CD4-positive, alpha-beta T cell treated with Interferon alpha-2 for 1 hour (primary cell): ENCODE results near the gene BOLA1.
"Not testable (repeated sequence)": the region's sequence is repeated elsewhere in the genome, so short reads cannot be mapped to it uniquely, and the experiment has no call there.

ENCODE experiments used
- DNase-seq, 2 donors: peaks; one replicate each; pipeline ENCODE4 v3.0.0-alpha.2; 2020 to 2022

BOLA1 gene

DNA sequence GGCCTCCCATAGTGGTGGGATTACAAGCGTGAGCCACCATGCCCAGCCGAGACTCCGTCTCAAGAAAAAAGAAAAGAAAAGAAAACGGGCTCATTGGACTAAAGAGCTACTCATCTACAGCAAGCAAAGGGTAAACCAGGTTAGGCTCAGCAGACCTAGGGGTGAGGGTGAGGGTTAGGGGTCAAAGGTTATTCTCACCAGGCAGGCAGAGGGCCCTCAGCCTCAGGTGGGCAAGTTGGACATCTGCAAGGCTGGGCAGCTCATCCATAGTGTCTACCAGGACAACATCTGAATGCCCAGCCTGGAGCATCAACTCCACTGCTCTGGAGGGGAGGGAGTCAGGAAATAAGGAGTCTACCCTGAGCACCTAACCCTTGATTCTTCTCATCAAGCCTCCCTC is 33.8 kb downstream of the BOLA1 start:
- DNase-seq: no peak

DNA sequence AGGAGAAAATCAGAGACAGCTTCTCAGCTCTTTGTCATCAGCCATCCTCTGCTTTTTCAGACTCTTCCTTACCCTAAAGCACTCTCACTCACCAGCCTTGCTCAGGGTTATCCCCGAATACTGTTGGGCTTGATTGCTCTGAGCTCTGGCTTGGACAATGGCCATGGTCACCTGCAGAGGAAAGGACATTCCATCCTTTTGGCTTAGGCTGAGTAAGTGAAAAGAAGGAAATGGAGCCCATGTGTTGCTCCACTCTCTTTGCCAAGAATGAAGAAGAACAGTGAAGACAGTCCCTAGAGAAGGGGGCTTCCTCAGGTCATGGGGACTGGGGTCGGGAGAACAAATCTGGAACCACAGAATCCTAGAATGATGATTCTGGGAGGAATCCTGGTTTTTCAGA is 35.0 kb downstream of the BOLA1 start:
- DNase-seq: no peak

DNA sequence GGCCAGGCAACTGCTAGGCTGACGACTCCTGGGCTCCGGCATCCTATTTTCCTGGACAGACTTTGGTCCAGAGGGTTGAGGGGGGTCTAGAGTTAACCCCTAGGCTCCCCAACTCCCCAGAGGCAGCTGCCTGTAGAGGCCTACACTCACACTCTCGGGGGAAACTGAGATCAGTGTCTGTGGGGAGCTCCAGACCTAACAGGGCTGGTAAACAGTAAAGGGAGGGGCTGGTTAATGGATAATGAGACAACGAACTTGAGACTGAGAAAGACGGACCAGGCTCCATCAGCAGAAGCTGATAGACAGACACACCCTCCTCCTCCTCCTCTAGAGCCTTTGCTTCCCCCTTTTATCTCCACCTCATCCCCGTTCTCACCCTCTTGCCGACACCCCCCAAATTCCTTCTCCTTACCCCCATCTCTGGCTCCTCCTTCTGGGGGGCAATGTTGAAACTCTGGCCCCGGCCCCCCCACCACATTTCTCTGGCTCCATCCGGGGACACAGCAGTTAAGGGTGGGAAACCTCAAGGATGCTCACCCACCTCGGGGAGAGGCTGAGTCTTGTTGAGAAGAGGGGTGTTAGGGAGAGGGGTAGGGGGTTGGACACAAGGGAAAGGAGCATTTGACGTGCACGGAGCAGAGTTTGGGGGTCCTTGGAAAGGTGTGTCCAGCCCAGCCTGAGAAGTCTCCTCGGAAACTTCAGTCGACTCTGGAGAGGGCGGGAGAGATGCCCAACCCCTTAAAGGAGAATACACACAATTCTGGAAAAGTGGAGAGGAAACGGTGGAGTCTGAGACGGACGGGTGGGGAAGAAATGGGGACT is 37.0 kb downstream of the BOLA1 start, which contains the start of gene MTMR11:
Gene MTMR11, minus strand, starts transcription at position 710 of the 822 bp plus-strand sequence. Its CDS starts 232 bp downstream, at position 478.
- DNase-seq: no peak

DNA sequence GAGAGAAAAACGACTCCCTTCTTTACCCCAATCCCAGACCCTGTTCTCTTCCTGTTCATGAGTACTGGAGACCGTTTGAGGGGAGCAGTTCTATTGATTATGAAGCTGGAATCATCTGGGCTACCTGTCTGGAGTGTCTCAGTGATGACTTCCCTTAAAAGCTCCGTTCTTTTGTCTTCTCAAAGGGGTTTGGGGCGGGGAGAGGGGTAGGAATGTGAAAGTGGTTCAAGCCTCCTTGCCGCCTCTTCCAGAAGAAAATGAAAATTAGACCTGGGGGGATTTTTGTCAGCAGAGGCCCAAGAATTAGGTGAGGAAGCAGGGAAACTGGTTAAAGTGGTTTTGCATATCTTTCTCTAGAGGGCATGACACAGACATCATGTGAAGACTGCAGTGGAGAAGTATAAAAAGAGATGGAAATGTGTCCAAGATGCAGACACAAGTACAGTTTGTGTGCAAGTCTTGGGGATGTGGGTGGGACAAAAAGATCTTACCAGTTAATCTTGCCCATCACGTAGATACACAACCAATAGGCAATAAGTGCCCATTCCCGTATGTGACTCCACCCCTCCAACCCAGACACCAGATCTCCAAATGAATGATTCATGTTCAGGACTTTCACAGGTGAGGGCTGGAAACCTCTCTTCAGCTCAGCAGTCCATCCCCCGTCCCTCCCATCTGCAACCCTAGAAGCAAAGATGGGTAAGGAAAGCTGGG is 37.8 kb downstream of the BOLA1 start:
- no peak for DNase-seq

GRCh38 chr1:149937759-149938158 is 38.4 kb downstream of the BOLA1 start:
- no peak for DNase-seq

- not testable (repeated sequence) for DNase-seq
Observed at GRCh38 chr1:149938668-149939003, 39.3 kb downstream of the BOLA1 start.

- no peak for DNase-seq
Observed at GRCh38 chr1:149940427-149940826, 41.1 kb downstream of the BOLA1 start.

DNA sequence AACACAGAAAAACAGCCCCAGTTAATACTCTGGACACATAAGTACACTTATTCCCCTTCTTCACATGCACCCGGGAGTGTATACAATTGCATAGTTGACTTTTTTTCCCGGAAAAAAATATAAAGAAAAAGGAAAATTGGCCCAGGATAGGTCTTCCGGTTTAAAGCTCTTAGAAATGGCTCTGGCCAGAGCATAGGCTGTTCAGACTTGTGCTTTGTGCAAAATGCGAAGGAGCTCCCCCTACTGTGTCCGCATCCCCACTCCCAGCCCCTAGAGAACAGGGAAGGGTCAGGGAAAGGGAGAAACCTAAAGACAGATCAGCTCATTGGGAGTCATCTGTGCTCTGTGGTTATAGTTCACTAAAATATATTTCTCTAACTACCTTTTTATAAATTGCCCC is 42.8 kb downstream of the BOLA1 start:
- DNase-seq: no peak

DNA sequence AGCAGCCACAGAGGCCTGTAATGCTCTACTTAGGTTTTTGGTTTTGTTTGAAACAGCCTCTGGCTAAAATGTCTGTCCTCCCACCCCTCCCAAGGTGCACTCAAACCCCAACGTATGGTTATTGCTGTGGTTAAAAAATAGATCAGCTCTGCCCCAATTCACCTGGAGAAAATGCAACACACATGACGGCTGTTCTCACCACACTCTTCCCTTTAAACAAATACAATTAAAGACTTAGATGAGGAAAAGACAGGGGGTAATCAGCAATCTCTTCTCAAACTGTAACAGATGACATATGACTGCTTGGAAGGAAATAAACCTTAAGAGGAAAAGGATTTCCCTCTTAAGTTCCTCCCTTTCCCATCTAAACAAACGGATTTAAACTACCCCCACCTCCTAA is 43.5 kb downstream of the BOLA1 start:
- no peak for DNase-seq

GRCh38 chr1:149945206-149945605 is 45.8 kb downstream of the BOLA1 start:
- no peak for DNase-seq

DNA sequence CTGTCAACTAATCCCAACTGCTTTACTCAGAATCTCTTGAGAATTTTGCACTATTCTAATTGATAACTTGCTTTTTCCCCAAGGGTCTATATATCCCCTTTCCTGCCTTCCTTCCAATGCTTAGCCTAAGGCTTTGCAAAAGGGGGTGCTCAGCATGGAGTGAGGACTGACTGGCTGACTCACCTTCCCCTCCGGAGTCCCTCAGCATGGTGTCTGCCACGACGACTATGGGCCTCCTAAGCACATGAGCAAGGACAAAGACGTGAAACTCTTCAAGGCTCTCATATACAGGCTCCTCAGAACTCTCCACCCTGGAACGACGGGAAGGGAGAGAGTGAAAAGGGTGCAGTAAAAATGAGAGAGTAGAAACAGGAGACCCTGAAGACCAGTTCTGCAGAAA is 50.5 kb downstream of the BOLA1 start:
- no peak for DNase-seq
